GM18867 (cell line): Measurements from ENCODE around the gene RTN4.

Source experiments
- ATAC-seq: cut with Tn5 transposase; IDR thresholded peaks from one replicate; pipeline ENCODE4 v1.9.1; 2021; ENCODE audit warnings: mild to moderate bottlenecking, moderate library complexity; ENCODE audit not compliant: unreplicated experiment

The RTN4 gene

DNA sequence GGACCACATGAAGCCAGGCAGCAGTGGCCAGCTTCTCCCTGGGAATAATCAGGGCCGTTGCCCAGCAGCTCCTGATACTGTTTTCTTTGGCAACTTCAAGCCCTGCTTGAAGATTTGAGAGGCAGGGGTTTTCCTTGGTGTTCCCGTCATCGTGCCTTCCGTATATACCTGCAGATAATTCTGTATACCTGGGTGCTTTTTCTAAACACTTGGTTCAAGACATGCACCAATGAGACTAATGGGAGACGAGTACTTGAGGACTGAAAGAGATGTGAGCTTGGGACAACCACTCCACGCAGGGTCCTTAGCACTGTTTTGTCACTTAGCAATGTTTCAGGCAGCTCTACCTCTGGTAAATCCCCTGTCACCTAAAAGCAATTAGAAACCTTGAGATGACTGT lies 118.8 kb downstream of the RTN4 start:
- ATAC-seq, result no peak

DNA sequence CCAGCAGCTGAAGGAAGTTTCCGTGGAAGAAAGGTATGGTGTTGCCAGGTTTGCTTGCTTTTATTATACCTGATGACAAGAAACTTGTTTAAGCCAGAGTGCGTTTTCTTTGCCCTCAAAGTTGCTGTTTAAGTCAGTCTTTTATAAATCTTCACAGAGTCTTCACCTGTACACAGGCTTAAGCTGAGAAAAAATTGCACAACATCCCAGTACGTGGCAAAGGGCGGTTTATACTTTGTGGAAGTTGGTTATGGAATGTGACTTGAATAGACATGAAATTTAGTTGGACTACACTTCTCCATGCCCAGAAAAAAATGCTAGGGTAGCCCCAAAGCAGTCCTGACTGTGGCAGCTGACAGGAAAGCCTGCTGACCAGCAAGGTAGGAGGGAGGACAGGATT lies 121.5 kb downstream of the RTN4 start:
- ATAC-seq, result no peak

GRCh38 chr2:54927751-54928615 lies 122.3 kb downstream of the RTN4 start:
- ATAC-seq, result no peak

- no peak for ATAC-seq
Observed at GRCh38 chr2:54927085-54927750, 123.0 kb downstream of the RTN4 start.

GRCh38 chr2:54925022-54925421 lies 125.2 kb downstream of the RTN4 start:
- no peak for ATAC-seq

- ATAC-seq, result no peak
Observed at GRCh38 chr2:54924121-54924520, 126.1 kb downstream of the RTN4 start.
